ENCODE data around the gene LRRC8B. TPM values are rescaled to one million over a fixed set of nuclear protein-coding genes. Genes with fewer than 3 reads are reported as not detected.

The LRRC8B gene
- total RNA-seq, 2 experiments from 2014 or later, result 4.4 to 9.9 TPM

- no peak overlapping the region for H3K4me3 ChIP-seq (ENCODE audit: low read depth, low read length, poor library complexity, severe bottlenecking)
- peaks cover 5% of the 10 kb centered on the region; the same call in 1 of the 2 replicates for H3K9me3 ChIP-seq (ENCODE audit: low read length)
- H4K20me1 ChIP-seq (ENCODE audit: insufficient read depth, low read length), result no peaks in the 10 kb centered on the region
- TF ChIP-seq CTCF (conservative IDR thresholded peaks at IDR 0.05; ENCODE audit: low read length), result no peak
- TF ChIP-seq EZH2phosphoT487 (IDR thresholded peaks at IDR 0.05; ENCODE audit: borderline replicate concordance, low read depth, low read length), result no peak
- no peaks in the 10 kb centered on the region for H3K4me1 ChIP-seq (ENCODE audit: insufficient read depth, low read length, poor library complexity, severe bottlenecking)
- CTCF ChIA-PET (ENCODE audit: unreplicated experiment), result no interaction called here
- no TSS peak for BruUV-seq (replicated peaks)
- H3K4me2 ChIP-seq (ENCODE audit: low read length), result no peak overlapping the region
- intact Hi-C loops (cut with micrococcal nuclease; ENCODE audit: unreplicated experiment), result no loop called here
- no peaks in the 10 kb centered on the region for H3K79me2 ChIP-seq (ENCODE audit: insufficient read depth, low read depth, low read length)
- DNase-seq (ENCODE audit: low spot score), result no peak
- H3K36me3 ChIP-seq (ENCODE audit: insufficient read depth, low read length), result no peaks in the 10 kb centered on the region
- no peak overlapping the region for H2AFZ ChIP-seq (ENCODE audit: low read length)
- POLR2A ChIA-PET, result no interaction called here
- no peaks in the 10 kb centered on the region for H3K9me2 ChIP-seq (ENCODE audit: insufficient read depth, low read length)
- H3K27ac ChIP-seq (ENCODE audit: low read depth, low read length, poor library complexity, severe bottlenecking), result no peak overlapping the region
These were observed 11.5 kb upstream of the LRRC8B start for GRCh38 chr1:89512996-89513720.

GRCh38 chr1:89516055-89516454, 8.6 kb upstream of the LRRC8B start:
- H3K4me2 ChIP-seq (ENCODE audit: low read length), result no peak overlapping the region
- no peaks in the 10 kb centered on the region for H3K4me1 ChIP-seq (ENCODE audit: insufficient read depth, low read length, poor library complexity, severe bottlenecking)
- POLR2A ChIA-PET, result interaction anchor here (0.6 kb wide), 1 partner anchor 447 kb away, joined by 3 read pairs; no protein-coding TSS in a partner anchor
- no peak overlapping the region for H3K4me3 ChIP-seq (ENCODE audit: low read depth, low read length, poor library complexity, severe bottlenecking)
- no peak overlapping the region for H3K27ac ChIP-seq (ENCODE audit: low read depth, low read length, poor library complexity, severe bottlenecking)
- intact Hi-C loops (cut with micrococcal nuclease; ENCODE audit: unreplicated experiment), result no loop called here
- DNase-seq (ENCODE audit: low spot score), result no peak
- no peaks in the 10 kb centered on the region for H3K36me3 ChIP-seq (ENCODE audit: insufficient read depth, low read length)
- CTCF ChIA-PET (ENCODE audit: unreplicated experiment), result no interaction called here
- H2AFZ ChIP-seq (ENCODE audit: low read length), result no peak overlapping the region
- H4K20me1 ChIP-seq (ENCODE audit: insufficient read depth, low read length), result no peaks in the 10 kb centered on the region
- H3K9me3 ChIP-seq (ENCODE audit: low read length), result 0 out of 2 replicates have a peak, but pooled peaks cover 4% of the 10 kb centered on the region
- BruUV-seq (replicated peaks), result no TSS peak
- no peaks in the 10 kb centered on the region for H3K79me2 ChIP-seq (ENCODE audit: insufficient read depth, low read depth, low read length)
- TF ChIP-seq CTCF (conservative IDR thresholded peaks at IDR 0.05; ENCODE audit: low read length) (no peak), EZH2phosphoT487 (IDR thresholded peaks at IDR 0.05; ENCODE audit: borderline replicate concordance, low read depth, low read length) (no peak)
- H3K9me2 ChIP-seq (ENCODE audit: insufficient read depth, low read length), result no peaks in the 10 kb centered on the region

- Histone ChIP-seq H3K79me2 (ENCODE audit: insufficient read depth, low read depth, low read length) (no peaks in the 10 kb centered on the region), H3K4me2 (ENCODE audit: low read length) (no peak overlapping the region), H3K36me3 (ENCODE audit: insufficient read depth, low read length) (no peaks in the 10 kb centered on the region; the same call in 1 of the 2 replicates), H3K4me3 (ENCODE audit: low read depth, low read length, poor library complexity, severe bottlenecking) (no peak overlapping the region), H3K4me1 (ENCODE audit: insufficient read depth, low read length, poor library complexity, severe bottlenecking) (no peaks in the 10 kb centered on the region), H4K20me1 (ENCODE audit: insufficient read depth, low read length) (no peaks in the 10 kb centered on the region), H3K9me2 (ENCODE audit: insufficient read depth, low read length) (no peaks in the 10 kb centered on the region), H3K9me3 (ENCODE audit: low read length) (no peaks in the 10 kb centered on the region), H2AFZ (ENCODE audit: low read length) (no peak overlapping the region), H3K27ac (ENCODE audit: low read depth, low read length, poor library complexity, severe bottlenecking) (no peak overlapping the region)
- TF ChIP-seq EZH2phosphoT487 (IDR thresholded peaks at IDR 0.05; ENCODE audit: borderline replicate concordance, low read depth, low read length) (no peak), CTCF (conservative IDR thresholded peaks at IDR 0.05; ENCODE audit: low read length) (no peak)
- intact Hi-C loops (cut with micrococcal nuclease; ENCODE audit: unreplicated experiment), result no loop called here
- no peak for DNase-seq (ENCODE audit: low spot score)
- CTCF ChIA-PET (ENCODE audit: unreplicated experiment), result interaction anchor here (0.5 kb wide), 1 partner anchor 446 kb away, joined by 4 read pairs; no protein-coding TSS in a partner anchor
- no TSS peak for BruUV-seq (replicated peaks)
- POLR2A ChIA-PET, result interaction anchor here (0.6 to 1.5 kb wide), 3 partner anchors 12 to 247 kb away, joined by 3 read pairs; no protein-coding TSS in a partner anchor
These were observed 6.4 kb upstream of the LRRC8B start for GRCh38 chr1:89518221-89518631.

Measured in OCI-LY7 (cell line).